Endothelial cell of umbilical vein (primary cell): Measurements from ENCODE around the gene SMAP1. TPM values are rescaled to one million over a fixed set of nuclear protein-coding genes. Genes with fewer than 3 reads are reported as not detected.

Experiments used
- BruUV-seq: library from RNA; stranded (reverse); fragments of 400-500 nt; replicated peaks from 2 replicates; lab custom pipeline; 2021; lab: Mats Ljungman, UMichigan
- CTCF ChIA-PET: fragments of 300-600, 350-600 bp; sonication (Branson Sonifier 250); formaldehyde crosslinking; loops from one replicate; lab custom pipeline; 2021; ENCODE audit warnings: antibody characterized with exemption, inconsistent platforms; lab: Charles Lee
- POLR2A ChIA-PET: fragments of 300-600, 350-600 bp; sonication (Branson Sonifier 250); formaldehyde crosslinking; loops from one replicate; lab custom pipeline; 2021; ENCODE audit warnings: antibody characterized with exemption, inconsistent platforms; lab: Charles Lee
- DNase-seq: peaks from one replicate; pipeline ENCODE4 v3.0.0-alpha.2; 2011; ENCODE audit warnings: low read depth, low spot score
- FAIRE-seq: peaks from 2 replicates; lab custom pipeline; 2011; peaks lifted over from hg19 to GRCh38; lab: Jason Lieb, UNC
- H2AFZ ChIP-seq: 2 replicates; pipeline ENCODE4 v1.6.0; 2012; ENCODE audit warnings: low read depth, low read length, control low read depth, inconsistent platforms
- H3K27ac ChIP-seq: 2 replicates; pipeline ENCODE4 v1.5.1; 2011; ENCODE audit warnings: low read depth, mild to moderate bottlenecking, control low read depth, low read length, moderate library complexity; ENCODE audit not compliant: insufficient read depth
- H3K27me3 ChIP-seq, 2 experiments: 2 replicates each; pipeline versions ENCODE4 v1.6.0 to v1.6.1; 2011; ENCODE audit warnings: low read length in 2 of 2, mixed read lengths in 1 of 2; ENCODE audit not compliant: control insufficient read depth in 2 of 2, insufficient read depth in 2 of 2
- H3K36me3 ChIP-seq, 2 experiments: 2 replicates in 1 of 2; 3 replicates in 1 of 2; pipeline ENCODE4 v1.5.1; 2011; ENCODE audit warnings: low read length in 2 of 2, mild to moderate bottlenecking in 1 of 2, moderate library complexity in 1 of 2; ENCODE audit not compliant: control insufficient read depth in 2 of 2, insufficient read depth in 2 of 2; ENCODE audit errors: extremely low read depth in 1 of 2
- H3K4me1 ChIP-seq: 3 replicates; pipeline ENCODE4 v1.5.1; 2011; ENCODE audit warnings: mild to moderate bottlenecking, low read length; ENCODE audit not compliant: control insufficient read depth, insufficient read depth; ENCODE audit errors: extremely low read depth
- H3K4me2 ChIP-seq: 2 replicates; pipeline ENCODE4 v1.6.1; 2011; ENCODE audit warnings: low read length, control low read depth, mixed read lengths; ENCODE audit not compliant: insufficient read depth
- H3K4me3 ChIP-seq, 3 experiments: fragments of 200-600 bp in 1 of 3; sonication (generic), shearing (Covaris generic) in 1 of 3; replicated peaks in 1 of 3; 2 replicates each; pipeline ENCODE4 v1.5.1; 2011 to 2016; ENCODE audit warnings: control low read depth in 3 of 3, low read length in 3 of 3, mild to moderate bottlenecking in 2 of 3, inconsistent platforms in 1 of 3, low read depth in 1 of 3, moderate library complexity in 1 of 3; ENCODE audit not compliant: insufficient read depth in 1 of 3
- H3K79me2 ChIP-seq: 2 replicates; pipeline ENCODE4 v1.6.0; 2012; ENCODE audit warnings: low read length, inconsistent platforms; ENCODE audit not compliant: control insufficient read depth, insufficient read depth
- H3K9ac ChIP-seq: replicated peaks from 2 replicates; pipeline ENCODE3; 2011; ENCODE audit warnings: low read length, control low read depth; ENCODE audit not compliant: insufficient read depth; ENCODE audit errors: extremely low read depth
- H3K9me1 ChIP-seq: replicated peaks from 3 replicates; pipeline ENCODE4 v1.6.0; 2011; ENCODE audit warnings: mild to moderate bottlenecking, low read length; ENCODE audit not compliant: control insufficient read depth, insufficient read depth; ENCODE audit errors: extremely low read depth
- H3K9me3 ChIP-seq: replicated peaks from 2 replicates; pipeline ENCODE4 v1.5.1; 2012; ENCODE audit warnings: low read length, inconsistent platforms; ENCODE audit not compliant: control insufficient read depth, insufficient read depth
- H4K20me1 ChIP-seq: replicated peaks from 2 replicates; pipeline ENCODE3; 2011; ENCODE audit warnings: mild to moderate bottlenecking, low read length; ENCODE audit not compliant: control insufficient read depth, insufficient read depth; ENCODE audit errors: extremely low read depth
- EZH2 ChIP-seq: IDR thresholded peaks from 2 replicates; pipeline ENCODE4 v1.6.1; 2012; ENCODE audit warnings: borderline replicate concordance, low read depth, mild to moderate bottlenecking, moderate library complexity, low read length, inconsistent platforms; ENCODE audit not compliant: severe bottlenecking
- FOS ChIP-seq: IDR thresholded peaks from 2 replicates; pipeline ENCODE4 v1.6.1; 2011; ENCODE audit warnings: mild to moderate bottlenecking, low read length, moderate library complexity, borderline replicate concordance; ENCODE audit not compliant: insufficient read depth
- GATA2 ChIP-seq: IDR thresholded peaks from 2 replicates; pipeline ENCODE4 v1.7.0; 2011; ENCODE audit warnings: low read depth, mild to moderate bottlenecking, moderate library complexity, mixed read lengths, low read length; ENCODE audit not compliant: insufficient read length, insufficient read depth
- JUN ChIP-seq: IDR thresholded peaks from 2 replicates; pipeline ENCODE4 v1.6.1; 2011; ENCODE audit warnings: borderline replicate concordance, low read depth; ENCODE audit not compliant: insufficient read length, insufficient read depth
- MYC ChIP-seq: IDR thresholded peaks from one replicate; pipeline ENCODE4 v1.6.1; 2011; ENCODE audit warnings: mild to moderate bottlenecking, low read depth, low read length
- POLR2A ChIP-seq: IDR thresholded peaks from 2 replicates; pipeline ENCODE4 v1.6.1; 2012; ENCODE audit warnings: low read depth, mild to moderate bottlenecking, control low read depth, low read length
- POLR2AphosphoS5 ChIP-seq: IDR thresholded peaks from 2 replicates; pipeline ENCODE4 v1.6.1; 2012; ENCODE audit warnings: low read depth, mild to moderate bottlenecking, control low read depth, low read length, moderate library complexity; ENCODE audit not compliant: insufficient read depth
- dilution Hi-C: fragments of 300-500 bp; cut with MboI; formaldehyde crosslinking; loops from one replicate; pipeline ENCODE4 v1.15.0; 2019; ENCODE audit warnings: low sequenced_read_pairs; ENCODE audit not compliant: extremely low pct_ligation_motif_present
- intact Hi-C: fragments of 100-400 bp; cut with micrococcal nuclease; formaldehyde crosslinking; loops from one replicate; pipeline ENCODE4 v1.10.0; 2022
- polyA plus RNA-seq, 4 experiments: library from polyadenylated mRNA; depleted of rRNA in 3 of 4; stranded (reverse) in 3 of 4; unstranded in 1 of 4; fragments of >200 nt; gene quantifications; 2 replicates each; pipeline versions ENCODE4 v1.2.1 to v1.2.3, GENCODE V29; 2011 to 2012; ENCODE audit warnings: missing spikeins in 1 of 4
- total RNA-seq: library from RNA; stranded (reverse); gene quantifications from 2 replicates; pipeline ENCODE4 v1.2.3, GENCODE V29; 2021
- TF ChIP-seq, protein P1 (sequence below), 2 donors: IDR thresholded peaks; 1 replicate in 1 of 2; 2 replicates in 1 of 2; pipeline ENCODE4 v1.5.1; 2011; ENCODE audit warnings: low read length in 2 of 2, mild to moderate bottlenecking in 2 of 2, moderate library complexity in 2 of 2, control low read depth in 1 of 2, inconsistent platforms in 1 of 2, low read depth in 1 of 2; ENCODE audit not compliant: insufficient read depth in 1 of 2; ENCODE audit errors: extremely low read depth in 1 of 2
- TF ChIP-seq, protein P2 (sequence below): IDR thresholded peaks from 2 replicates; pipeline ENCODE4 v1.6.1; 2011; ENCODE audit not compliant: insufficient read depth, insufficient read length

The SMAP1 gene
- total and polyA plus RNA-seq, 2 donors (not counting 3 experiments of a cell fraction or from before 2014, with no cell fraction given), result 14.6 to 24.6 TPM

DNA sequence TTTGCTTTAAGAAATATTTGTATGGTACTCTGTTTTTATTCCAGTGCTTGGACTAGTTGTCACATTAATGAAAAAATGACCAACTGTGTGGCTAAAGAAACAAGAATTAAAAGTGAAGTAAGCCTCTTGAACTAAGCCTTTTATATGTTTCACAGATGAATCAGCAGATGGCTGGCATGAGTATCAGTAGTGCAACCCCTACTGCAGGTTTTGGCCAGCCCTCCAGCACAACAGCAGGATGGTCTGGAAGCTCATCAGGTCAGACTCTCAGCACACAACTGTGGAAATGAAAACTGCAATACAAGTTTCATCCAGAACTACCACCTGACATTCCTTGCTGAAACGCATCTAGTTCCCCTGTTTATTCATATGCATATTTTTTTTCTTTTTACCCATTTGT is 192.4 kb downstream of the SMAP1 start:
- ChIA-PET CTCF (interaction anchor here (2.5 kb wide), 1 partner anchor 96 kb away, joined by 6 read pairs; no protein-coding TSS in a partner anchor), POLR2A (no interaction called here)
- no peaks in the 10 kb centered on the region for H3K4me1 ChIP-seq
- BruUV-seq, result no TSS peak
- H3K27ac ChIP-seq, result no peak overlapping the region
- no peaks in the 10 kb centered on the region for H3K36me3 ChIP-seq
- no peaks in the 10 kb centered on the region for H3K9me1 ChIP-seq
- no peak overlapping the region for H3K4me2 ChIP-seq
- H3K9ac ChIP-seq, result no peak overlapping the region
- dilution Hi-C loops, result no loop called here
- H3K79me2 ChIP-seq, result no peaks in the 10 kb centered on the region
- H2AFZ ChIP-seq, result no peak overlapping the region
- FAIRE-seq, result no peak
- no peaks in the 10 kb centered on the region for H3K27me3 ChIP-seq
- no peaks in the 10 kb centered on the region for H4K20me1 ChIP-seq
- H3K4me3 ChIP-seq, result no peak overlapping the region
- intact Hi-C loops, result no loop called here
- H3K9me3 ChIP-seq, result no peaks in the 10 kb centered on the region
- no peak for DNase-seq
- TF ChIP-seq, protein P1, sequence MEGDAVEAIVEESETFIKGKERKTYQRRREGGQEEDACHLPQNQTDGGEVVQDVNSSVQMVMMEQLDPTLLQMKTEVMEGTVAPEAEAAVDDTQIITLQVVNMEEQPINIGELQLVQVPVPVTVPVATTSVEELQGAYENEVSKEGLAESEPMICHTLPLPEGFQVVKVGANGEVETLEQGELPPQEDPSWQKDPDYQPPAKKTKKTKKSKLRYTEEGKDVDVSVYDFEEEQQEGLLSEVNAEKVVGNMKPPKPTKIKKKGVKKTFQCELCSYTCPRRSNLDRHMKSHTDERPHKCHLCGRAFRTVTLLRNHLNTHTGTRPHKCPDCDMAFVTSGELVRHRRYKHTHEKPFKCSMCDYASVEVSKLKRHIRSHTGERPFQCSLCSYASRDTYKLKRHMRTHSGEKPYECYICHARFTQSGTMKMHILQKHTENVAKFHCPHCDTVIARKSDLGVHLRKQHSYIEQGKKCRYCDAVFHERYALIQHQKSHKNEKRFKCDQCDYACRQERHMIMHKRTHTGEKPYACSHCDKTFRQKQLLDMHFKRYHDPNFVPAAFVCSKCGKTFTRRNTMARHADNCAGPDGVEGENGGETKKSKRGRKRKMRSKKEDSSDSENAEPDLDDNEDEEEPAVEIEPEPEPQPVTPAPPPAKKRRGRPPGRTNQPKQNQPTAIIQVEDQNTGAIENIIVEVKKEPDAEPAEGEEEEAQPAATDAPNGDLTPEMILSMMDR (IDR thresholded peaks at IDR 0.05; ENCODE audit: extremely low read depth in 1 of 2, insufficient read depth in 1 of 2, low read depth in 1 of 2, low read length in 2 of 2), result no peak
- TF ChIP-seq EZH2 (no peak), MYC (no peak), FOS (no peak), POLR2AphosphoS5 (no peak), JUN (no peak), GATA2 (no peak), POLR2A (no peak)
- TF ChIP-seq, protein P2, sequence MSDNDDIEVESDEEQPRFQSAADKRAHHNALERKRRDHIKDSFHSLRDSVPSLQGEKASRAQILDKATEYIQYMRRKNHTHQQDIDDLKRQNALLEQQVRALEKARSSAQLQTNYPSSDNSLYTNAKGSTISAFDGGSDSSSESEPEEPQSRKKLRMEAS, result no peak
